Measurements from ENCODE around the gene PDE7B. TPM values are rescaled to one million over a fixed set of nuclear protein-coding genes. Genes with fewer than 3 reads are reported as not detected.
"Not testable (repeated sequence)": the region's sequence is repeated elsewhere in the genome, so short reads cannot be mapped to it uniquely, and the experiment has no call there.

Gene PDE7B
- total RNA-seq, 1 donor = 25.3 TPM

DNA sequence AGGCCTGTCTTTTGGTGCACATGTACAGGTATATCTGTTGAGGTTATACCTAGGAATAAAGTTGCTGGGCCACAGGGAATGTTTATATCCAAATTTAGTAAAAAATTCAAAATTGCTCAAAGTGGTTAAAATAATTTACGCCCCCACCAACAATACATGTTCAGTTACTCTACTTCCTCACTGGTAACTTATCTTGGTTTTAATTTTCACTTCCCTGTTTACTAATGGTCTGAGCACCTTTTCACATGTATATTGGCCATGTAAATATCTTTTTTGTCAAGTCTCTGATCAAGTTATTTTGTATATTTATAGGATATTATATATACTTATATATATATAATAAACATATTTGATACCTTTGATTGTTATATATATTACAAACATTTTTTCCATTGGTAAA lies 9.7 kb downstream of the PDE7B start:
- H3K27ac ChIP-seq (ENCODE audit: low read depth, low read length) = no peak overlapping the region

DNA sequence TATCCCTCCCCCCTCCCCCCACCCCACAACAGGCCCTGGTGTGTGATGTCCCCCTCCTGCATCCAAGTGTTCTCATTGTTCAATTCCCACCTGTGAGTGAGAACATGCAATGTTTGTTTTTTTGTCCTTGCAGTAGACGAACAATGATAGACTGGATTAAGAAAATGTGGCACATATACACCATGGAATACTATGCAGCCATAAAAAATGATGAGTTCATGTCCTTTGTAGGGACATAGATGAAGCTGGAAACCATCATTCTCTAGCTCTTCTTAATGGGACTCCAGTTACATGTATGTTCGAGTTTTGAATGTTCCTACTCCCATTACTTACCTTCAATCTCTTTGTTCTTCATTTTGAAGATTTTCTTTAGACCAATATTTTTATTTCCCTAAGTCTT lies 13.4 kb downstream of the PDE7B start:
- not testable (repeated sequence) for H3K27ac ChIP-seq (ENCODE audit: low read depth, low read length); H3K4me3 ChIP-seq (ENCODE audit: insufficient read depth, low read length); H2AFZ ChIP-seq (ENCODE audit: low read length); H3K9me3 ChIP-seq (ENCODE audit: low read depth, low read length); H4K20me1 ChIP-seq (ENCODE audit: insufficient read depth, low read length); H3K4me1 ChIP-seq (ENCODE audit: insufficient read depth, low read length); H3K27me3 ChIP-seq (ENCODE audit: insufficient read depth, low read length); H3K4me2 ChIP-seq (ENCODE audit: insufficient read depth, low read length); DNase-seq (ENCODE audit: insufficient read length, low spot score, missing footprints); H3K36me3 ChIP-seq (ENCODE audit: insufficient read depth, low read length)
- H3K79me2 ChIP-seq (ENCODE audit: insufficient read depth, low read length) = peaks cover 49% of the 10 kb centered on the region

More for the DNA sequence above, 9.7 kb downstream of the PDE7B start:
- no peak for DNase-seq (ENCODE audit: insufficient read length, low spot score, missing footprints)
- H3K27me3 ChIP-seq (ENCODE audit: insufficient read depth, low read length) = no peaks in the 10 kb centered on the region
- H3K4me3 ChIP-seq (ENCODE audit: insufficient read depth, low read length) = no peak overlapping the region
- no peaks in the 10 kb centered on the region for H3K9me3 ChIP-seq (ENCODE audit: low read depth, low read length)
- no peak for TF ChIP-seq CTCF (IDR thresholded peaks at IDR 0.05; ENCODE audit: extremely low read depth, low read depth, low read length)
- H2AFZ ChIP-seq (ENCODE audit: low read length) = no peak overlapping the region
- peaks cover 55% of the 10 kb centered on the region for H3K79me2 ChIP-seq (ENCODE audit: insufficient read depth, low read length)
- no peaks in the 10 kb centered on the region for H4K20me1 ChIP-seq (ENCODE audit: insufficient read depth, low read length)
- H3K36me3 ChIP-seq (ENCODE audit: insufficient read depth, low read length) = no peaks in the 10 kb centered on the region
- no peak overlapping the region for H3K4me2 ChIP-seq (ENCODE audit: insufficient read depth, low read length)
- no peaks in the 10 kb centered on the region for H3K4me1 ChIP-seq (ENCODE audit: insufficient read depth, low read length)

- Histone ChIP-seq H3K9me3 (ENCODE audit: low read depth, low read length) (no peaks in the 10 kb centered on the region), H3K27ac (ENCODE audit: low read depth, low read length) (peak overlapping the region; percentile 20), H4K20me1 (ENCODE audit: insufficient read depth, low read length) (no peaks in the 10 kb centered on the region), H2AFZ (ENCODE audit: low read length) (peak overlapping the region; percentile 19), H3K4me1 (ENCODE audit: insufficient read depth, low read length) (peaks cover 18% of the 10 kb centered on the region), H3K27me3 (ENCODE audit: insufficient read depth, low read length) (no peaks in the 10 kb centered on the region), H3K79me2 (ENCODE audit: insufficient read depth, low read length) (peaks cover 38% of the 10 kb centered on the region), H3K4me2 (ENCODE audit: insufficient read depth, low read length) (peak overlapping the region; percentile 37), H3K4me3 (ENCODE audit: insufficient read depth, low read length) (peak overlapping the region; percentile 35), H3K36me3 (ENCODE audit: insufficient read depth, low read length) (no peaks in the 10 kb centered on the region)
- no peak for TF ChIP-seq CTCF (IDR thresholded peaks at IDR 0.05; ENCODE audit: extremely low read depth, low read depth, low read length)
- DNase-seq (ENCODE audit: insufficient read length, low spot score, missing footprints) = no peak
These were observed 15.1 kb downstream of the PDE7B start for GRCh38 chr6:135866445-135867123.

DNA sequence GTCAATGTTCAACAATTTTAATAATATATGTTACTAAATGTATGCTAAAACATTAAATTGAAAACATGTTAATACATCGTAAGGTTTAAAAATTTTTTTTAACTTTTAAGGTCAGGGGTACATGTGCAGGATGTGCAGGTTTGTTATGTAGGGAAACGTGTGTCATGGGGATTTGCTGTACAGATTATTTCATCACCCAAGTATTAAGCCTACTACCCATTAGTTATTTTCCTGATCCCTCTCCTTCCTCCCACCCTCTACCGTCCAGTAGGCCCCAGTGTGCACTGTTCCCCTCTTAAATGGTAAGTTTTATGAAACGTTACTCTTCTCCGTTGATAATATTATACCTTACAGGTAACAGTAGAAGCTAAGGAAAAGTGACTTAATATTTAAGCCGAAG lies 15.8 kb downstream of the PDE7B start:
- Histone ChIP-seq H3K9me3 (ENCODE audit: low read depth, low read length) (no peaks in the 10 kb centered on the region), H4K20me1 (ENCODE audit: insufficient read depth, low read length) (no peaks in the 10 kb centered on the region), H2AFZ (ENCODE audit: low read length) (no peak overlapping the region), H3K4me2 (ENCODE audit: insufficient read depth, low read length) (no peak overlapping the region), H3K79me2 (ENCODE audit: insufficient read depth, low read length) (peaks cover 36% of the 10 kb centered on the region), H3K4me1 (ENCODE audit: insufficient read depth, low read length) (peaks cover 24% of the 10 kb centered on the region), H3K36me3 (ENCODE audit: insufficient read depth, low read length) (no peaks in the 10 kb centered on the region), H3K27me3 (ENCODE audit: insufficient read depth, low read length) (no peaks in the 10 kb centered on the region), H3K4me3 (ENCODE audit: insufficient read depth, low read length) (no peak overlapping the region), H3K27ac (ENCODE audit: low read depth, low read length) (peak overlapping the region; percentile 20)
- no peak for TF ChIP-seq CTCF (IDR thresholded peaks at IDR 0.05; ENCODE audit: extremely low read depth, low read depth, low read length)
- no peak for DNase-seq (ENCODE audit: insufficient read length, low spot score, missing footprints)

Data from osteoblast (primary cell).